Common myeloid progenitor, CD34-positive (primary cell): ENCODE data around the gene CCDC73. TPM values are rescaled to one million over a fixed set of nuclear protein-coding genes. Genes with fewer than 3 reads are reported as not detected.

Experiments
- CTCF ChIA-PET: fragments of 350-600 bp; sonication (Branson Sonifier 250); formaldehyde crosslinking; loops from one replicate; lab custom pipeline; 2021; ENCODE audit warnings: antibody characterized with exemption; lab: Charles Lee
- POLR2A ChIA-PET: fragments of 350-600 bp; sonication (Branson Sonifier 250); formaldehyde crosslinking; loops from one replicate; lab custom pipeline; 2021; ENCODE audit warnings: antibody characterized with exemption; lab: Charles Lee
- DNase-seq, 3 donors: peaks; one replicate each; pipeline versions ENCODE4 v3.0.0 to v3.0.0-alpha.2; 2013
- H3K27ac ChIP-seq, 2 experiments: 1 replicate in 1 of 2; 2 replicates in 1 of 2; pipeline ENCODE4 v1.7.0; 2013; ENCODE audit warnings: inconsistent platforms in 2 of 2, low read length in 2 of 2, mild to moderate bottlenecking in 2 of 2, low read depth in 1 of 2, moderate library complexity in 1 of 2; ENCODE audit not compliant: severe bottlenecking in 2 of 2, insufficient read depth in 1 of 2, poor library complexity in 1 of 2
- H3K27me3 ChIP-seq, 5 experiments: replicated peaks in 2 of 5; 1 replicate in 3 of 5; 2 replicates in 2 of 5; pipeline versions ENCODE4 v1.6.1 to v1.7.0; 2013; ENCODE audit warnings: low read length in 4 of 5, mild to moderate bottlenecking in 2 of 5, moderate library complexity in 2 of 5, inconsistent platforms in 1 of 5; ENCODE audit not compliant: insufficient read depth in 5 of 5, control insufficient read depth in 4 of 5
- H3K36me3 ChIP-seq, 4 experiments: 1 replicate in 2 of 4; 2 replicates in 2 of 4; pipeline versions ENCODE4 v1.6.1 to v1.7.0; 2013; ENCODE audit warnings: low read length in 3 of 4, control low read depth in 1 of 4, mild to moderate bottlenecking in 1 of 4; ENCODE audit not compliant: control insufficient read depth in 4 of 4, insufficient read depth in 4 of 4
- H3K4me1 ChIP-seq, 4 experiments: 1 replicate in 3 of 4; 2 replicates in 1 of 4; pipeline versions ENCODE4 v1.6.1 to v1.7.1; 2013; ENCODE audit warnings: low read length in 3 of 4, mild to moderate bottlenecking in 3 of 4, control low read depth in 1 of 4, inconsistent platforms in 1 of 4, moderate library complexity in 1 of 4; ENCODE audit not compliant: control insufficient read depth in 4 of 4, insufficient read depth in 4 of 4; ENCODE audit errors: control extremely low read depth in 1 of 4
- H3K4me3 ChIP-seq, 7 experiments: 1 replicate in 4 of 7; 2 replicates in 3 of 7; pipeline versions ENCODE4 v1.5.1 to v1.7.0; 2013; ENCODE audit warnings: mild to moderate bottlenecking in 7 of 7, low read length in 6 of 7, moderate library complexity in 6 of 7, inconsistent platforms in 2 of 7, low read depth in 2 of 7, control low read depth in 1 of 7; ENCODE audit not compliant: insufficient read depth in 4 of 7, control insufficient read depth in 1 of 7; ENCODE audit errors: extremely low read depth in 1 of 7
- H3K9me3 ChIP-seq, 5 experiments: 1 replicate in 4 of 5; 2 replicates in 1 of 5; pipeline versions ENCODE4 v1.6.1 to v1.7.1; 2013; ENCODE audit warnings: low read length in 4 of 5, mild to moderate bottlenecking in 2 of 5, inconsistent platforms in 1 of 5, low read depth in 1 of 5, moderate library complexity in 1 of 5; ENCODE audit not compliant: control insufficient read depth in 4 of 5, insufficient read depth in 2 of 5; ENCODE audit errors: control extremely low read depth in 1 of 5
- WGBS: methylation state at CpG from one replicate; pipeline ENCODE4 v1.1.5; 2013; ENCODE audit not compliant: insufficient coverage; 5-methylcytosine and 5-hydroxymethylcytosine counted together
- polyA plus RNA-seq: library from polyadenylated mRNA; unstranded; fragments of 120-200 nt; gene quantifications from one replicate; pipeline ENCODE4 v1.2.1, GENCODE V29; 2013

The CCDC73 gene
- 0.21 TPM for polyA plus RNA-seq

DNA sequence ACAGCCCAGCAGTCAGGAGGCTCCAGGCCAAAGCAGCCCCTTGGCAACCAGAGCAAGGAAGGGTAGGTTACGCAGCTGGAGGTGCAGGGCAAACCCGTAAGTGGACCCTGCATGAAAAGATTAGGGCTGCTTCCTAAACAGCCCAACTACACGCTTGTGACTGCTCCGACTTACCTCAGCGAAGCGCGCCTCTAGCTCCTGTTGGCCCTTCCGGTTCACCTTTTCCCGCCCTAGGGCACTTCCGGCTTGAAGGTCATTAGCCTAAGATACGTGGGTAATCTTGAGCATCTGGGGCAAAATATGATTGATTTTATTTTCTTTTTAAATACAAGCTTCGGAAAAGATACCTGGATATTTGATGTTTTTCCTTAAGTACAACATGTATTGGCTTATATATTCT lies at the start of gene CCDC73:
CCDC73 (minus strand) TSS at position 224 of the 400 bp plus-strand sequence. CDS start 34,419 bp downstream, outside the sequence.
- Histone ChIP-seq H3K36me3 (no peaks in the 10 kb centered on the region), H3K9me3 (no peaks in the 10 kb centered on the region), H3K27ac (no peak within 1 kb of the TSS), H3K27me3 (no peaks in the 10 kb centered on the region), H3K4me1 (peaks cover 0 to 5% (median 0%) of the 10 kb centered on the region in 4 experiments), H3K4me3 (no peak within 1 kb of the TSS)
- over 99% methylated on average over 11 of the region's 12 CpGs for WGBS
- POLR2A ChIA-PET = no interaction called here
- DNase-seq = no peak
- CTCF ChIA-PET = interaction anchor here (0.6 to 2.2 kb wide), 5 partner anchors 14 to 475 kb away, joined by 3 to 6 read pairs (median 3); no protein-coding TSS in a partner anchor

DNA sequence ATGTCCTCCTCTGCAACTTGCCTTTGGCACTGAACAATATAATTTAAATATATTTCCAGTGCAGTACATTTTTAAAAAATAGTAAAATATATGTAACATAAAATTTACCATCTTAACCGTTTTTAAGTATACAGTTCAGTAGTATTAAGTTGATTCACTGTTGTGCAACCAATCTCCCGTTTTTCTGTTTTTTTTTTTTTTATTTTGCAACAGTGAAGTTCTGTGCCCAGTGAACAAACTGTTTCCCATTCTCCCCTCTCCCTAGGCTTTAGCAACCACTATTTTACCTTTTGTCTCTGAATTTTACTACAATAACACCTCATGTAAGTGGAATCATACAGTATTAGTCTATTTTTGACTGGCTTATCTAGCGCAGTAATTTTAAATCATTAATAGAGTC lies 49.1 kb upstream of the CCDC73 start:
- no peak overlapping the region for H3K27ac ChIP-seq
- H3K36me3 ChIP-seq = peaks cover 0 to 5% (median 1%) of the 10 kb centered on the region in 4 experiments
- POLR2A ChIA-PET = no interaction called here
- H3K9me3 ChIP-seq = no peaks in the 10 kb centered on the region
- H3K27me3 ChIP-seq = no peaks in the 10 kb centered on the region
- no peaks in the 10 kb centered on the region for H3K4me1 ChIP-seq
- CTCF ChIA-PET = interaction anchor here (1.3 kb wide), 1 partner anchor 16 kb away, joined by 4 read pairs; no protein-coding TSS in a partner anchor
- H3K4me3 ChIP-seq = no peak overlapping the region
- no peak for DNase-seq
- WGBS = no CpG with 5 or more reads among the region's 3 CpGs

DNA sequence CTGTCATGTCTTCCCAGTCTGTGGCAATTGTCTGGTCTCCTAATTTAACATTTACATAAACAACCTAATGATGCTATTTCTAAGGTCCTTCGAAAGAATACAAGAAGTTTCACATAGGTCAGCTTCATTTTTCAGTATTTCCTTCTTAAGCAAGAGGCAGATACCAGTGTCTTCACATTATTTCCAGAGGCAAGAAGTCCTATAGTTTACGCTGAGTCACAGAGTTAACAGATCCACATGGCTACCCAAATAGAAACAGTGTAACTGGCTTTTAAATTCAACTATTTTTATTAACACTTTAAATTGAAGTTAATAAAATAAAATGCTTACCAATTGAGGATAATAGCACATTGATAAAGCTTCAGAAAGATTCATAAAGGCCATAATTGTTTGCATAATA lies 46.1 kb upstream of the CCDC73 start:
- Histone ChIP-seq H3K27ac (no peak overlapping the region), H3K27me3 (no peaks in the 10 kb centered on the region), H3K36me3 (peaks cover 0 to 2% (median 1%) of the 10 kb centered on the region in 4 experiments), H3K4me3 (no peak overlapping the region), H3K4me1 (no peaks in the 10 kb centered on the region), H3K9me3 (no peaks in the 10 kb centered on the region)
- DNase-seq = no peak
- WGBS = 100% methylated on average over 2 of the region's 2 CpGs
- CTCF ChIA-PET = interaction anchor here (1.0 to 1.5 kb wide), 2 partner anchors 31 to 223 kb away, joined by 3 read pairs; no protein-coding TSS in a partner anchor
- POLR2A ChIA-PET = no interaction called here

DNA sequence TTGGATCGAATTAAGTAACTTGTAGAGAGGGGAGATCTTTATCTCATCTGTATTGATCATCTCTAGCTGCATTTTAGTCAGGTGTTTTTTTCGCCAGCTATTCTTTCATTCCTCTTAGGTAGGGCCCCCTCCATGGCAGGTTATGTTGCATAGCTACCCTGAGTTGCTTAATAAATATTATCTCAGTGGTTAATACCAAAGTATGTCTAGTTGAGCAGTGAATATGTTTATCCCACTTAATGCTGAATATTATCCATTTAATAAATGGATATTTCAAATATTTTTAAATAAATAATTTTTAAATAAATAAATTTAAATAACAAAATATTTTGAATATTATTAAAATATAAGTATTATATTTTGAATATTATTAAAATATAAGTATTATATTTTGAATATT lies 44.8 kb upstream of the CCDC73 start:
- DNase-seq = no peak
- ChIA-PET CTCF (interaction anchor here (1.2 kb wide), 1 partner anchor 10 kb away, joined by 3 read pairs; no protein-coding TSS in a partner anchor), POLR2A (no interaction called here)
- WGBS = no CpG with 5 or more reads among the region's 2 CpGs
- Histone ChIP-seq H3K36me3 (peaks cover 0 to 5% (median 0%) of the 10 kb centered on the region in 4 experiments), H3K4me3 (no peak overlapping the region), H3K27ac (no peak overlapping the region), H3K9me3 (no peaks in the 10 kb centered on the region), H3K27me3 (no peaks in the 10 kb centered on the region), H3K4me1 (no peaks in the 10 kb centered on the region)

DNA sequence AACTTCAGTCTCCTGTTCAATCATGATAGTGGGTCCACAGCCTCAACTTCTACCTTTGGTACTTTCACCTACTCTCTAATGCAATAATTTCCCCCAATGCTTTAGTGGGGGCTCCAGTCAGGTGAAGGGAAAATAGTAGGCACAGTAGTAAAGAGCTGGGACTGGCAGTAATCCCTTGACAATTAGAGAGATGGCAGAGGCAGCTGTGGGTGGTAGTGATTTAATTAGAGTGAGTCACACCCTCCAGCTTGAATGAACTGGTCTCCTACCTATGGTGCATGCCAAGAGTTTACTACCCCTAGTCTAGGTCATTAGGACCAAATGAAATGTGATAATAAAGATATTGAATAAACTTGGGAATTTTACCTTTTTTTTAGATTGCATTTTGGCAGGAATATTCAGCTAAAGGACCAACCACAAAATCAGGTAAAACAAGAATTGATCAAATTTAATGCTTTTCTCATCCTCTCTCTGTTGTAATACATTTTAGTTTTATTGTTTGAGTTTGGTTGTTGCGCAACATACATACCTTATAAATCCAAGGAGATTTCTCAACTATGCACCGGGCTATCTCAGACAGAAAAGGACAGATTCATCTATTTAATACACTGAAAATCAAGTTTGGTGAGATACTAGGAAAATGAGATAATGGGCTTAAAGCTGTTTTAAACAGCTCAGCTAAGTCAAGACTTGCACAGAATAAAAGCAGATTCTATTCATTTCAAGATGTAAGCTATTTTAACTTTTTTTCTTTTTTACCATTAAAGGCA lies 44.2 kb upstream of the CCDC73 start:
- no peak for DNase-seq
- no CpG with 5 or more reads among the region's 2 CpGs for WGBS
- H3K27ac ChIP-seq = no peak overlapping the region
- H3K36me3 ChIP-seq = peaks cover 0 to 5% (median 0%) of the 10 kb centered on the region in 4 experiments
- no peaks in the 10 kb centered on the region for H3K9me3 ChIP-seq
- POLR2A ChIA-PET = no interaction called here
- no peaks in the 10 kb centered on the region for H3K27me3 ChIP-seq
- no peaks in the 10 kb centered on the region for H3K4me1 ChIP-seq
- H3K4me3 ChIP-seq = no peak overlapping the region
- CTCF ChIA-PET = interaction anchor here (1.2 kb wide), 1 partner anchor 9 kb away, joined by 3 read pairs; no protein-coding TSS in a partner anchor

DNA sequence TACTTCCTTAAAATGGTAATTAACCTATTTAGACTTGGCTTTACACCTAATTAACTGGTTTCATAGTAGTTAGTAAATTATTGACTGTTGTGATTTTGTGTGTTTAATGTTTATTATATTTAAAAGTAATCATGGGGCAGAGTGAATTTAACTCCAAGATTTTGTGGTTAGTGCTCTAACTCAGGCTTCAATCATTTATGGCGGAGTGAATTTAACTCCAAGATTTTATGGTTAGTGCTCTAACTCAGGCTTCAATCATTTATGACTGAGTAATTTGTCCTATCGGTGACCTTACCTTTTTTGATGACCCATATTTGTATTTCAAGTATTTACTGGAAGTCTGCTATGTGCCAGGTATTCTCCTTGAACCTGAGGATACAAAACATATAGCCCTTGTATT lies 42.5 kb upstream of the CCDC73 start:
- H3K27ac ChIP-seq = no peak overlapping the region
- peaks cover 0 to 5% (median 2%) of the 10 kb centered on the region in 4 experiments for H3K36me3 ChIP-seq
- no peak overlapping the region for H3K4me3 ChIP-seq
- 100% methylated on average over 1 of the region's 2 CpGs for WGBS
- no peaks in the 10 kb centered on the region for H3K4me1 ChIP-seq
- ChIA-PET CTCF (no interaction called here), POLR2A (no interaction called here)
- DNase-seq = no peak
- no peaks in the 10 kb centered on the region for H3K9me3 ChIP-seq
- H3K27me3 ChIP-seq = no peaks in the 10 kb centered on the region

DNA sequence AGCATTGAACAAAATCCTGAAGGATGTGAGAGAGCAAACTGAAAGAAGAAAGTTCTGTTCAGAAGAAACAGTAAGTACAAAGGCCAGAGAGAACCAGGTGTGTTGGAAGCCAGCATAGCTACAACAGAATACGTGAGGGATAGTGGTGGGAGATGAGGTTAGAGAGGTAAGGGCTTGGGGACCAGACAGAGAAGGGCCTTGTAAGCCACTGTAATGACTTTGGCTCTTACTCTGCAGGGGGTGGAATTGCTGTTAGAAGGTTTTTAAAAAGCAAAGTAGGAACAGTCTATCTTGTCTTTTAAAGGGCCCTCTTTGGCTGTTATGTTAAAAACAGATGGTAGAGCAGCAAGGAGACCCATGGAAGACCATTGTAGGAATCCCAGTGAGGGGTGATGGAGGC lies 39.5 kb upstream of the CCDC73 start:
- H3K4me1 ChIP-seq = peaks cover 6 to 15% (median 10%) of the 10 kb centered on the region in 4 experiments
- H3K9me3 ChIP-seq = no peaks in the 10 kb centered on the region
- ChIA-PET CTCF (interaction anchor here (0.5 to 1.1 kb wide), 3 partner anchors 11 to 49 kb away, joined by 3 to 4 read pairs (median 3); no protein-coding TSS in a partner anchor), POLR2A (no interaction called here)
- WGBS = 89% methylated on average over 1 of the region's 1 CpG
- DNase-seq = no peak
- no peak overlapping the region for H3K4me3 ChIP-seq
- H3K36me3 ChIP-seq = peaks cover 0 to 3% (median 2%) of the 10 kb centered on the region in 4 experiments
- no peak overlapping the region for H3K27ac ChIP-seq
- no peaks in the 10 kb centered on the region for H3K27me3 ChIP-seq
